ENCODE results near the gene DPAGT1. TPM values are rescaled to one million over a fixed set of nuclear protein-coding genes. Genes with fewer than 3 reads are reported as not detected.
A peak's percentile ranks its signal among the peaks of the same experiment; 100 is the strongest.

Gene DPAGT1
- total RNA-seq, 1 experiment from 2014 or later: 102 TPM

- peak; percentile 31 for DNase-seq (ENCODE audit: low spot score)
- Histone ChIP-seq H3K4me1 (ENCODE audit: insufficient read depth, low read length, poor library complexity, severe bottlenecking) (no peaks in the 10 kb centered on the region), H3K36me3 (ENCODE audit: insufficient read depth, low read length, poor library complexity, severe bottlenecking) (peaks cover 25% of the 10 kb centered on the region), H3K27me3 (replicated peaks; ENCODE audit: insufficient read depth, low read depth, low read length, poor library complexity) (no peaks in the 10 kb centered on the region), H3K27ac (ENCODE audit: low read depth, low read length, poor library complexity, severe bottlenecking) (no peak overlapping the region), H3K4me3 (ENCODE audit: low read depth, low read length, poor library complexity, severe bottlenecking) (no peak overlapping the region), H3K9me3 (ENCODE audit: low read depth, low read length, poor library complexity, severe bottlenecking) (no peaks in the 10 kb centered on the region)
- BruUV-seq (replicated peaks): no TSS peak
- ChIA-PET POLR2A (ENCODE audit: low non-redundant PET) (no interaction called here), CTCF (no interaction called here)
- intact Hi-C loops (cut with micrococcal nuclease; ENCODE audit: unreplicated experiment): no loop called here
- TF ChIP-seq EZH2 (IDR thresholded peaks at IDR 0.05; ENCODE audit: borderline replicate concordance, low read depth, low read length, poor library complexity, severe bottlenecking) (no peak), CTCF (conservative IDR thresholded peaks at IDR 0.05; ENCODE audit: low read depth, low read length) (peak; percentile 72)
Observed at GRCh38 chr11:119134389-119134978, 32.8 kb upstream of the DPAGT1 start.

DNA sequence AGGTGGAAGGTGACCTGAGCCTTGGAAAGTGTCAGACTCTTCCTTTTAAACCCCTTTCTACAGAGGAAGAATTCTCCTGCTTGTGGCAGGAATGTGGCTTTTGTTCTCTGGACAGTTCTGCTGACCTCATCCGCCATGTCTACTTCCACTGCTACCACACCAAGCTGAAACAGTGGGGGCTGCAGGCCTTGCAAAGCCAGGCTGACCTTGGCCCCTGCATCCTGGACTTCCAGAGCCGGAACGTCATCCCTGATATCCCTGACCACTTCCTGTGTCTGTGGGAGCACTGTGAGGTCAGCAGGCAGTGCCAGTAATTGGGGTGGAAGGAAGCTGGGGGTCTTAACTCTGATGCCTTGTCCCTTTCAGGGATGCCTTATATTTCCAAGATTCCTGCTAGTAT is 29.0 kb upstream of the DPAGT1 start:
- H3K27me3 ChIP-seq (replicated peaks; ENCODE audit: insufficient read depth, low read depth, low read length, poor library complexity): no peaks in the 10 kb centered on the region
- BruUV-seq (replicated peaks): no TSS peak
- TF ChIP-seq EZH2 (IDR thresholded peaks at IDR 0.05; ENCODE audit: borderline replicate concordance, low read depth, low read length, poor library complexity, severe bottlenecking): no peak
- TF ChIP-seq CTCF (conservative IDR thresholded peaks at IDR 0.05; ENCODE audit: low read depth, low read length): no peak
- H3K9me3 ChIP-seq (ENCODE audit: low read depth, low read length, poor library complexity, severe bottlenecking): no peaks in the 10 kb centered on the region
- POLR2A ChIA-PET (ENCODE audit: low non-redundant PET): interaction anchor here (0.6 kb wide), 1 partner anchor 90 kb away, joined by 4 read pairs; no protein-coding TSS in a partner anchor
- no peak for DNase-seq (ENCODE audit: low spot score)
- no peak overlapping the region for H3K27ac ChIP-seq (ENCODE audit: low read depth, low read length, poor library complexity, severe bottlenecking)
- H3K36me3 ChIP-seq (ENCODE audit: insufficient read depth, low read length, poor library complexity, severe bottlenecking): peaks cover 25% of the 10 kb centered on the region
- no peaks in the 10 kb centered on the region for H3K4me1 ChIP-seq (ENCODE audit: insufficient read depth, low read length, poor library complexity, severe bottlenecking)
- H3K4me3 ChIP-seq (ENCODE audit: low read depth, low read length, poor library complexity, severe bottlenecking): no peak overlapping the region
- intact Hi-C loops (cut with micrococcal nuclease; ENCODE audit: unreplicated experiment): no loop called here
- CTCF ChIA-PET: no interaction called here

- no TSS peak for BruUV-seq (replicated peaks)
- Histone ChIP-seq H3K9me3 (ENCODE audit: low read depth, low read length, poor library complexity, severe bottlenecking) (no peaks in the 10 kb centered on the region), H3K4me1 (ENCODE audit: insufficient read depth, low read length, poor library complexity, severe bottlenecking) (peaks cover 8% of the 10 kb centered on the region), H3K36me3 (ENCODE audit: insufficient read depth, low read length, poor library complexity, severe bottlenecking) (peaks cover 10% of the 10 kb centered on the region), H3K27ac (ENCODE audit: low read depth, low read length, poor library complexity, severe bottlenecking) (no peak overlapping the region), H3K27me3 (replicated peaks; ENCODE audit: insufficient read depth, low read depth, low read length, poor library complexity) (no peaks in the 10 kb centered on the region), H3K4me3 (ENCODE audit: low read depth, low read length, poor library complexity, severe bottlenecking) (no peak overlapping the region)
- intact Hi-C loops (cut with micrococcal nuclease; ENCODE audit: unreplicated experiment): no loop called here
- ChIA-PET POLR2A (ENCODE audit: low non-redundant PET) (no interaction called here), CTCF (no interaction called here)
- TF ChIP-seq CTCF (conservative IDR thresholded peaks at IDR 0.05; ENCODE audit: low read depth, low read length) (no peak), EZH2 (IDR thresholded peaks at IDR 0.05; ENCODE audit: borderline replicate concordance, low read depth, low read length, poor library complexity, severe bottlenecking) (no peak)
- no peak for DNase-seq (ENCODE audit: low spot score)
Observed at GRCh38 chr11:119126675-119127268, 25.1 kb upstream of the DPAGT1 start.
